Panc1 (cell line): ENCODE measurements around the gene TEAD4. TPM values are rescaled to one million over a fixed set of nuclear protein-coding genes. Genes with fewer than 3 reads are reported as not detected.

Experiments
- ATAC-seq: fragments of 200-7000 bp; cut with Tn5 transposase; 2 replicates; pipeline ENCODE4 v1.9.1; 2020; ENCODE audit warnings: mild to moderate bottlenecking, moderate library complexity
- BruUV-seq: library from RNA; stranded (reverse); fragments of 400-500 nt; replicated peaks from 2 replicates; lab custom pipeline; 2021; lab: Mats Ljungman, UMichigan
- CTCF ChIA-PET: fragments of 300-600 bp; sonication (Branson Sonifier 250); formaldehyde crosslinking; loops from one replicate; lab custom pipeline; 2022; ENCODE audit warnings: antibody characterized with exemption; lab: Charles Lee
- POLR2A ChIA-PET: fragments of 300-600 bp; sonication (Branson Sonifier 250); formaldehyde crosslinking; loops from one replicate; lab custom pipeline; 2022; ENCODE audit warnings: antibody characterized with exemption; lab: Charles Lee
- DNase-seq: peaks from one replicate; pipeline ENCODE4 v3.0.0-alpha.2; 2010; ENCODE audit warnings: low read depth, low spot score
- H3K27ac ChIP-seq: 2 replicates; pipeline ENCODE4 v1.5.1; 2011; ENCODE audit warnings: mild to moderate bottlenecking, low read length, inconsistent platforms
- H3K27me3 ChIP-seq: fragments of 200-500 bp; sonication (Bioruptor generic); 2 replicates; pipeline ENCODE4 v1.6.0; 2014; ENCODE audit warnings: low read length, inconsistent platforms; ENCODE audit not compliant: control insufficient read depth, insufficient read depth
- H3K36me3 ChIP-seq: fragments of 200-500 bp; sonication (Bioruptor generic); 2 replicates; pipeline ENCODE4 v1.5.1; 2014; ENCODE audit warnings: inconsistent platforms, mild to moderate bottlenecking, low read length, moderate library complexity; ENCODE audit not compliant: control insufficient read depth, insufficient read depth
- H3K4me1 ChIP-seq: 2 replicates; pipeline ENCODE4 v1.5.1; 2011; ENCODE audit warnings: inconsistent platforms, mild to moderate bottlenecking, low read length, moderate library complexity; ENCODE audit not compliant: control insufficient read depth, insufficient read depth
- H3K4me3 ChIP-seq, 2 experiments: 2 replicates each; pipeline ENCODE4 v1.5.1; 2011 to 2012; ENCODE audit warnings: low read depth in 2 of 2, low read length in 2 of 2, mild to moderate bottlenecking in 2 of 2, inconsistent platforms in 1 of 2, moderate library complexity in 1 of 2
- H3K9me3 ChIP-seq: fragments of 200-500 bp; sonication (Bioruptor generic); 2 replicates; pipeline ENCODE4 v1.5.1; 2014; ENCODE audit warnings: low read depth, mild to moderate bottlenecking, inconsistent platforms, low read length, moderate library complexity; ENCODE audit not compliant: control insufficient read depth, insufficient read depth
- CTCF ChIP-seq: fragments of 450-650 bp; IDR thresholded peaks from 2 replicates; pipeline ENCODE4 v1.5.1; 2017; ENCODE audit warnings: mild to moderate bottlenecking
- POLR2AphosphoS5 ChIP-seq: IDR thresholded peaks from 2 replicates; pipeline ENCODE4 v1.6.1; 2012; ENCODE audit warnings: mild to moderate bottlenecking, low read depth, low read length, moderate library complexity
- REST ChIP-seq, 2 experiments: IDR thresholded peaks; 2 replicates each; pipeline ENCODE4 v1.6.1; 2011 to 2012; ENCODE audit warnings: low read depth in 2 of 2, control low read depth in 1 of 2, low read length in 1 of 2, mild to moderate bottlenecking in 1 of 2, moderate library complexity in 1 of 2; ENCODE audit not compliant: insufficient read depth in 1 of 2
- SIN3A ChIP-seq: IDR thresholded peaks from 2 replicates; pipeline ENCODE4 v1.6.1; 2012; ENCODE audit warnings: low read depth, mild to moderate bottlenecking, low read length, moderate library complexity, borderline replicate concordance; ENCODE audit not compliant: insufficient read depth
- TCF7L2 ChIP-seq: IDR thresholded peaks from 2 replicates; pipeline ENCODE4 v1.6.1; 2011; ENCODE audit warnings: mild to moderate bottlenecking, low read depth, low read length, inconsistent platforms
- in situ Hi-C: cut with HindIII; loops from 2 replicates; pipeline ENCODE4 v1.10.0; 2016; ENCODE audit warnings: low sequenced_read_pairs, low pct_unique_long_range_greater_than_20kb
- intact Hi-C: fragments of 100-400 bp; cut with micrococcal nuclease; formaldehyde crosslinking; loops from one replicate; pipeline ENCODE4 v1.10.0; 2022; ENCODE audit not compliant: unreplicated experiment
- total RNA-seq: library from RNA; stranded (reverse); gene quantifications from one replicate; pipeline ENCODE4 v1.2.1, GENCODE V29; 2021; ENCODE audit not compliant: unreplicated experiment

Gene TEAD4
- total RNA-seq, 1 experiment from 2014 or later = 47.6 TPM

GRCh38 chr12:3046441-3047200 lies 87.4 kb downstream of the TEAD4 start:
- in situ Hi-C loops = no loop called here
- POLR2A ChIA-PET = no interaction called here

GRCh38 chr12:3047961-3048360 lies 88.8 kb downstream of the TEAD4 start:
- TF ChIP-seq CTCF = no peak
- TF ChIP-seq SIN3A = no peak
- no peak for TF ChIP-seq REST (IDR thresholded peaks at IDR 0.05; ENCODE audit: insufficient read depth in 1 of 2, low read depth in 2 of 2, low read length in 1 of 2)
- TF ChIP-seq TCF7L2 = no peak
- no peak for TF ChIP-seq POLR2AphosphoS5
- Histone ChIP-seq H3K36me3 (no peaks in the 10 kb centered on the region), H3K27ac (no peak overlapping the region), H3K27me3 (no peaks in the 10 kb centered on the region), H3K9me3 (no peaks in the 10 kb centered on the region), H3K4me1 (no peaks in the 10 kb centered on the region), H3K4me3 (no peak overlapping the region)
- intact Hi-C loops (no loop called here), in situ Hi-C loops (no loop called here)
- DNase-seq (no peak), ATAC-seq (peak; percentile 45; the same call in 1 of the 2 replicates)
- BruUV-seq = no TSS peak
- POLR2A ChIA-PET = no interaction called here
- CTCF ChIA-PET = no interaction called here

More at GRCh38 chr12:3046441-3047200, 87.4 kb downstream of the TEAD4 start:
- DNase-seq (no peak), ATAC-seq (peak; percentile 55)
- H3K4me1 ChIP-seq = no peaks in the 10 kb centered on the region
- CTCF ChIA-PET = no interaction called here
- no peak overlapping the region for H3K4me3 ChIP-seq
- no peak for TF ChIP-seq SIN3A
- TF ChIP-seq POLR2AphosphoS5 = no peak
- TF ChIP-seq REST (IDR thresholded peaks at IDR 0.05; ENCODE audit: insufficient read depth in 1 of 2, low read depth in 2 of 2, low read length in 1 of 2) = no peak
- TF ChIP-seq CTCF = no peak
- TF ChIP-seq TCF7L2 = no peak
- no peak overlapping the region for H3K27ac ChIP-seq
- no TSS peak for BruUV-seq
- no peaks in the 10 kb centered on the region for H3K27me3 ChIP-seq
- intact Hi-C loops = no loop called here
- no peaks in the 10 kb centered on the region for H3K9me3 ChIP-seq
- no peaks in the 10 kb centered on the region for H3K36me3 ChIP-seq
